ENCODE measurements around the gene TBRG1.

The TBRG1 gene

DNA sequence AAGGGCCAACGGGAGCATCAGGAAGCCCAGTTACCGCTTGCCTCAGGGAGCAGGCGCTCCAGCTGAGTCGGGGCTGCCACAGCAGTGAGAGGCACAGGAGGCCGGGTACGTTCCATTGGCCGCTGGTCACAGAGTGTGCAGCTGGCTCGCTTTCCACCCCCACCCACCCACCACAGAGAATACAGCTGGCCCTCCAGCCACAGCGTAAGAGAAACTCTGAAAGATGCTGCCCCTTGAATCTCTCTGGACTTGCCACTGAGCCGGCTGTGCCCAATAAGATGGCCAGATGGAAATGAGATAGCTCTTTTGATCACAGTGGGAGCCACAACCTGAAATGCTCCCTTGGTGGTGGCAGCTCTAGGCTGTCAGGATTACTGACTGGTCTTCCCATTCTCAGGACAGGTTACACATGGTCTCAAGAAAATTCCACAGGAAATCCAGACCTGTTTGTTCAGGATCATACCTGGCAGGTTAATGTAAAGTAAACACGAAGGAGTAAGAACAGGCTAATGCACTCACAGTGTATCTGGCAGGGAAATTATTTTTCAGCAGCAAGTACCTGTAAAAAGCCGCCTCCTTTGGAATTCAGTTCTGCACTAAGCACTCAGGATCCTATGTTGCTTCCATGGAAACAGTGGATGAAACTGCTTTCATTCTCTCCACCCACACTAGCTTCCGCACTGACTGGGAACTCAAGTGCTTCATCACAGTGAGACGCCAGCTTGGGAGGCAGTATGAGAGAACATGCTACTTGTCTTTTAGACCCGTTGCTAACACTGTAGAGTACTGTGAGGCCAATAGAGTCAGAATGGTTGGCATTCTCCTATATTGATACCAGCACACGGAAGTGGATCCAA, 34.3 kb downstream of the TBRG1 start:
- Histone ChIP-seq H3K9ac (no peak overlapping the region), H2AFZ (no peak overlapping the region), H3K27ac (no peak overlapping the region), H3K36me3 (ENCODE audit: control insufficient read depth, insufficient read depth, low read length) (no peaks in the 10 kb centered on the region), H3K9me3 (ENCODE audit: control insufficient read depth, low read length) (no peaks in the 10 kb centered on the region), H3K4me2 (ENCODE audit: low read length) (no peak overlapping the region), H3K79me2 (no peaks in the 10 kb centered on the region), H3K4me3 (ENCODE audit: low read depth, low read length) (no peak overlapping the region), H3K4me1 (no peaks in the 10 kb centered on the region), H3K27me3 (ENCODE audit: control insufficient read depth, insufficient read depth, low read length) (no peaks in the 10 kb centered on the region)
- TF ChIP-seq, protein P1, sequence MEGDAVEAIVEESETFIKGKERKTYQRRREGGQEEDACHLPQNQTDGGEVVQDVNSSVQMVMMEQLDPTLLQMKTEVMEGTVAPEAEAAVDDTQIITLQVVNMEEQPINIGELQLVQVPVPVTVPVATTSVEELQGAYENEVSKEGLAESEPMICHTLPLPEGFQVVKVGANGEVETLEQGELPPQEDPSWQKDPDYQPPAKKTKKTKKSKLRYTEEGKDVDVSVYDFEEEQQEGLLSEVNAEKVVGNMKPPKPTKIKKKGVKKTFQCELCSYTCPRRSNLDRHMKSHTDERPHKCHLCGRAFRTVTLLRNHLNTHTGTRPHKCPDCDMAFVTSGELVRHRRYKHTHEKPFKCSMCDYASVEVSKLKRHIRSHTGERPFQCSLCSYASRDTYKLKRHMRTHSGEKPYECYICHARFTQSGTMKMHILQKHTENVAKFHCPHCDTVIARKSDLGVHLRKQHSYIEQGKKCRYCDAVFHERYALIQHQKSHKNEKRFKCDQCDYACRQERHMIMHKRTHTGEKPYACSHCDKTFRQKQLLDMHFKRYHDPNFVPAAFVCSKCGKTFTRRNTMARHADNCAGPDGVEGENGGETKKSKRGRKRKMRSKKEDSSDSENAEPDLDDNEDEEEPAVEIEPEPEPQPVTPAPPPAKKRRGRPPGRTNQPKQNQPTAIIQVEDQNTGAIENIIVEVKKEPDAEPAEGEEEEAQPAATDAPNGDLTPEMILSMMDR (IDR thresholded peaks at IDR 0.05) = no peak

GRCh38 chr11:124657904-124658303, 35.2 kb downstream of the TBRG1 start:
- Histone ChIP-seq H3K4me1 (no peaks in the 10 kb centered on the region), H3K9ac (no peak overlapping the region), H3K79me2 (no peaks in the 10 kb centered on the region), H3K4me2 (ENCODE audit: low read length) (no peak overlapping the region), H3K36me3 (ENCODE audit: control insufficient read depth, insufficient read depth, low read length) (no peaks in the 10 kb centered on the region), H3K27ac (no peak overlapping the region), H3K27me3 (ENCODE audit: control insufficient read depth, insufficient read depth, low read length) (no peaks in the 10 kb centered on the region), H3K9me3 (ENCODE audit: control insufficient read depth, low read length) (no peaks in the 10 kb centered on the region), H2AFZ (no peak overlapping the region), H3K4me3 (ENCODE audit: low read depth, low read length) (no peak overlapping the region)
- TF ChIP-seq, protein P1 (IDR thresholded peaks at IDR 0.05) = no peak

DNA sequence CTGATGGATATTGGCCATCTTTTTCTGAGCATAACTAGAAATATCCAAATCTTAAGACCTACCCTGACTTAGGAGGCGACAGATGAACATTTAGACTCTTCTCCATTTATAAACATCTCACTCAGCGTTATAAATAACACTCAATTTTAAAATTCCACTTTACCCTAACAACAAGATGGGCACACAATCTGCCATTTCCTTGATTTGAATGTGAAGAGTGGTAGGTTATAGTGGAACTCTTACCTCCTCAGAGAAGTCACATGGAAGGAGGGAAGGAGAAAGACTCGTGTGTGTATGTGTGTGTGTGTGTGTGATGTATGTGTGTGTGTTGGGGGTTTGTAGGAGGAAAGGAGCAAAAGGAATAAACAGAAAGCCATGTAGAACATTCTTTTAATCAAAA, 35.8 kb downstream of the TBRG1 start:
- no peaks in the 10 kb centered on the region for H3K36me3 ChIP-seq (ENCODE audit: control insufficient read depth, insufficient read depth, low read length)
- H3K9me3 ChIP-seq (ENCODE audit: control insufficient read depth, low read length) = no peaks in the 10 kb centered on the region
- H2AFZ ChIP-seq = no peak overlapping the region
- H3K79me2 ChIP-seq = no peaks in the 10 kb centered on the region
- TF ChIP-seq, protein P1 (IDR thresholded peaks at IDR 0.05) = no peak
- no peak overlapping the region for H3K27ac ChIP-seq
- no peaks in the 10 kb centered on the region for H3K27me3 ChIP-seq (ENCODE audit: control insufficient read depth, insufficient read depth, low read length)
- H3K9ac ChIP-seq = no peak overlapping the region
- no peaks in the 10 kb centered on the region for H3K4me1 ChIP-seq
- H3K4me3 ChIP-seq (ENCODE audit: low read depth, low read length) = no peak overlapping the region
- no peak overlapping the region for H3K4me2 ChIP-seq (ENCODE audit: low read length)

- no peaks in the 10 kb centered on the region for H3K36me3 ChIP-seq (ENCODE audit: control insufficient read depth, insufficient read depth, low read length)
- H3K27me3 ChIP-seq (ENCODE audit: control insufficient read depth, insufficient read depth, low read length) = no peaks in the 10 kb centered on the region
- no peak overlapping the region for H2AFZ ChIP-seq
- H3K27ac ChIP-seq = no peak overlapping the region
- TF ChIP-seq, protein P1 (IDR thresholded peaks at IDR 0.05) = no peak
- no peaks in the 10 kb centered on the region for H3K79me2 ChIP-seq
- no peaks in the 10 kb centered on the region for H3K9me3 ChIP-seq (ENCODE audit: control insufficient read depth, low read length)
- H3K9ac ChIP-seq = no peak overlapping the region
- H3K4me2 ChIP-seq (ENCODE audit: low read length) = no peak overlapping the region
- H3K4me1 ChIP-seq = no peaks in the 10 kb centered on the region
- H3K4me3 ChIP-seq (ENCODE audit: low read depth, low read length) = no peak overlapping the region
Measured at GRCh38 chr11:124658986-124659385, 36.3 kb downstream of the TBRG1 start.

- TF ChIP-seq, protein P1 (IDR thresholded peaks at IDR 0.05) = no peak
- H3K9ac ChIP-seq = no peak overlapping the region
- no peaks in the 10 kb centered on the region for H3K27me3 ChIP-seq (ENCODE audit: control insufficient read depth, insufficient read depth, low read length)
- no peak overlapping the region for H3K27ac ChIP-seq
- H3K9me3 ChIP-seq (ENCODE audit: control insufficient read depth, low read length) = no peaks in the 10 kb centered on the region
- no peak overlapping the region for H2AFZ ChIP-seq
- no peak overlapping the region for H3K4me3 ChIP-seq (ENCODE audit: low read depth, low read length)
- H3K4me2 ChIP-seq (ENCODE audit: low read length) = no peak overlapping the region
- H3K79me2 ChIP-seq = no peaks in the 10 kb centered on the region
- no peaks in the 10 kb centered on the region for H3K4me1 ChIP-seq
- no peaks in the 10 kb centered on the region for H3K36me3 ChIP-seq (ENCODE audit: control insufficient read depth, insufficient read depth, low read length)
Measured at GRCh38 chr11:124661553-124661952, 38.9 kb downstream of the TBRG1 start.

Data from parathyroid adenoma (tissue), 2 donors.